Ishikawa (cell line): ENCODE measurements around the gene CTNNBL1.

ENCODE experiments used
- CEBPB ChIP-seq: IDR thresholded peaks from 2 replicates; pipeline ENCODE4 v1.6.1; 2012
- CREB1 ChIP-seq: IDR thresholded peaks from 2 replicates; pipeline ENCODE4 v1.6.1; 2012; ENCODE audit warnings: low read depth
- EGR1 ChIP-seq: IDR thresholded peaks from 2 replicates; pipeline ENCODE4 v1.6.1; 2012
- EP300 ChIP-seq: IDR thresholded peaks from 2 replicates; pipeline ENCODE4 v1.6.1; 2012; ENCODE audit warnings: borderline replicate concordance
- FOXM1 ChIP-seq: IDR thresholded peaks from 2 replicates; pipeline ENCODE4 v1.6.1; 2012; ENCODE audit warnings: low read depth, borderline replicate concordance
- MAX ChIP-seq: IDR thresholded peaks from 2 replicates; pipeline ENCODE4 v1.6.1; 2012
- NFIC ChIP-seq: IDR thresholded peaks from 2 replicates; pipeline ENCODE4 v1.6.1; 2012
- RAD21 ChIP-seq: IDR thresholded peaks from 2 replicates; pipeline ENCODE4 v1.6.1; 2012; ENCODE audit warnings: low read depth
- REST ChIP-seq: IDR thresholded peaks from 2 replicates; pipeline ENCODE4 v1.6.1; 2012; ENCODE audit warnings: low read depth, mild to moderate bottlenecking
- TAF1 ChIP-seq: IDR thresholded peaks from 2 replicates; pipeline ENCODE4 v1.6.1; 2012; ENCODE audit warnings: low read depth, mild to moderate bottlenecking
- TCF12 ChIP-seq: IDR thresholded peaks from 2 replicates; pipeline ENCODE4 v1.6.1; 2012; ENCODE audit warnings: low read depth
- TEAD4 ChIP-seq: IDR thresholded peaks from 2 replicates; pipeline ENCODE4 v1.6.1; 2012
- USF1 ChIP-seq: IDR thresholded peaks from 2 replicates; pipeline ENCODE4 v1.6.1; 2012
- YY1 ChIP-seq: IDR thresholded peaks from 2 replicates; pipeline ENCODE4 v1.6.1; 2012; ENCODE audit warnings: low read depth
- ZBTB7A ChIP-seq: IDR thresholded peaks from 2 replicates; pipeline ENCODE4 v1.6.1; 2012; ENCODE audit warnings: low read depth

Gene CTNNBL1

GRCh38 chr20:37727957-37728634, 34.3 kb downstream of the CTNNBL1 start:
- TF ChIP-seq MAX (no peak), FOXM1 (no peak), TCF12 (no peak), TEAD4 (no peak), REST (no peak), CREB1 (no peak), EGR1 (no peak), USF1 (no peak), ZBTB7A (no peak), RAD21 (no peak), TAF1 (no peak), CEBPB (no peak), NFIC (no peak), YY1 (no peak)

GRCh38 chr20:37728635-37728983, 34.8 kb downstream of the CTNNBL1 start:
- TF ChIP-seq NFIC: no peak
- no peak for TF ChIP-seq EP300
- TF ChIP-seq YY1: no peak
- TF ChIP-seq TCF12: no peak

- TF ChIP-seq CREB1 (no peak), EGR1 (no peak), EP300 (no peak), ZBTB7A (no peak), TCF12 (no peak), FOXM1 (no peak), YY1 (no peak), MAX (no peak), TEAD4 (no peak), RAD21 (no peak), TAF1 (no peak), REST (no peak), CEBPB (no peak), NFIC (no peak), USF1 (no peak)
Measured at GRCh38 chr20:37729452-37729851, 35.6 kb downstream of the CTNNBL1 start.

- TF ChIP-seq EGR1 (no peak), USF1 (no peak)
Measured at GRCh38 chr20:37729909-37730308, 36.1 kb downstream of the CTNNBL1 start.

- no peak for TF ChIP-seq FOXM1
- TF ChIP-seq TAF1: no peak
- no peak for TF ChIP-seq TEAD4
- TF ChIP-seq TCF12: no peak
- TF ChIP-seq ZBTB7A: no peak
Measured at GRCh38 chr20:37733416-37733815, 39.6 kb downstream of the CTNNBL1 start.

GRCh38 chr20:37734228-37734985, 40.6 kb downstream of the CTNNBL1 start:
- TF ChIP-seq TCF12 (no peak), CREB1 (no peak), MAX (no peak), TAF1 (no peak), FOXM1 (no peak), ZBTB7A (no peak), CEBPB (no peak), USF1 (no peak), RAD21 (no peak), YY1 (no peak), REST (no peak), NFIC (no peak), EGR1 (no peak), TEAD4 (no peak), EP300 (no peak)
